ENCODE data around the gene SPOCD1.

Gene SPOCD1

DNA sequence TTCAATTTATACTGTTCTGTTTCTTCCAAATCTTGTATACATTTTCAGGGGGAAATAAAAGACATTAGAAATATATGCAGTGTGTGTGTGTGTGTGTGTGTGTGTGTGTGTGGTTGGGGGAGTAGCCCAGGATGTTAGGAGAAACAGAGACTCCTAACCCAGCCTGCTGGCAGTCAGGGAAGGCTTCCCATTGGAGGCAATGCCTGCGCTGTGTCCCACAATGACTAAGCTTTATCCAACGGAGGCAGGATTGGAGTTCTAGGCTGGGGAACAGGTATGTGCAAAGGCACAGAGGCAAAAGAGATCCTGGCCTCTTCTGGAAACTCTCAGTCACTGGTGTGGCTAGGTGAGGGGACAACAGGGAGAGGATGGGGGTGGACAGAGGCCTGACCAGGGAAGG is 35.2 kb downstream of the SPOCD1 start:
- TF ChIP-seq, protein P1, sequence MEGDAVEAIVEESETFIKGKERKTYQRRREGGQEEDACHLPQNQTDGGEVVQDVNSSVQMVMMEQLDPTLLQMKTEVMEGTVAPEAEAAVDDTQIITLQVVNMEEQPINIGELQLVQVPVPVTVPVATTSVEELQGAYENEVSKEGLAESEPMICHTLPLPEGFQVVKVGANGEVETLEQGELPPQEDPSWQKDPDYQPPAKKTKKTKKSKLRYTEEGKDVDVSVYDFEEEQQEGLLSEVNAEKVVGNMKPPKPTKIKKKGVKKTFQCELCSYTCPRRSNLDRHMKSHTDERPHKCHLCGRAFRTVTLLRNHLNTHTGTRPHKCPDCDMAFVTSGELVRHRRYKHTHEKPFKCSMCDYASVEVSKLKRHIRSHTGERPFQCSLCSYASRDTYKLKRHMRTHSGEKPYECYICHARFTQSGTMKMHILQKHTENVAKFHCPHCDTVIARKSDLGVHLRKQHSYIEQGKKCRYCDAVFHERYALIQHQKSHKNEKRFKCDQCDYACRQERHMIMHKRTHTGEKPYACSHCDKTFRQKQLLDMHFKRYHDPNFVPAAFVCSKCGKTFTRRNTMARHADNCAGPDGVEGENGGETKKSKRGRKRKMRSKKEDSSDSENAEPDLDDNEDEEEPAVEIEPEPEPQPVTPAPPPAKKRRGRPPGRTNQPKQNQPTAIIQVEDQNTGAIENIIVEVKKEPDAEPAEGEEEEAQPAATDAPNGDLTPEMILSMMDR (IDR thresholded peaks at IDR 0.05; ENCODE audit: borderline replicate concordance, insufficient read depth, low read depth, low read length) = no peak
- H3K4me3 ChIP-seq (ENCODE audit: low read depth, low read length) = no peak overlapping the region

DNA sequence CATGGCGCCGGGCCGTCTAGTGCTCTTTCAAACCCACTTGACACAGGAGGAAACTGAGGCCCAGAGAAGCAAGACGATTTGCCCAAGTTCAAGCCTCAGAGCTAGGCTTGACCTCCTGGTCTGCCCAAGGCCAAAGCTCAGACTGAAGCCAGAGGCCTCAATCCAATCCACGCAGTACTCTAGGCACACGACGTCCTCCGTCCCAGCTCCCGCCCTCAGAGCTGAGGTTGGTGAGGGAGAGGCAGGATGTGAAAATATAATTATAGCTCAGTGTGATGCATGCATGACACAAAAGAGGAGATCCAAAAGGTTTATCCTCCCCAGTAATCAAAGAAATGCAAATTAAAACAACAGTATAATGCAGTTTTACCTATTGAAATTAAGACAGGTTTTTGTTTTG is 36.1 kb downstream of the SPOCD1 start:
- TF ChIP-seq, protein P1 (IDR thresholded peaks at IDR 0.05; ENCODE audit: borderline replicate concordance, insufficient read depth, low read depth, low read length) = no peak
- no peak overlapping the region for H3K4me3 ChIP-seq (ENCODE audit: low read depth, low read length)

DNA sequence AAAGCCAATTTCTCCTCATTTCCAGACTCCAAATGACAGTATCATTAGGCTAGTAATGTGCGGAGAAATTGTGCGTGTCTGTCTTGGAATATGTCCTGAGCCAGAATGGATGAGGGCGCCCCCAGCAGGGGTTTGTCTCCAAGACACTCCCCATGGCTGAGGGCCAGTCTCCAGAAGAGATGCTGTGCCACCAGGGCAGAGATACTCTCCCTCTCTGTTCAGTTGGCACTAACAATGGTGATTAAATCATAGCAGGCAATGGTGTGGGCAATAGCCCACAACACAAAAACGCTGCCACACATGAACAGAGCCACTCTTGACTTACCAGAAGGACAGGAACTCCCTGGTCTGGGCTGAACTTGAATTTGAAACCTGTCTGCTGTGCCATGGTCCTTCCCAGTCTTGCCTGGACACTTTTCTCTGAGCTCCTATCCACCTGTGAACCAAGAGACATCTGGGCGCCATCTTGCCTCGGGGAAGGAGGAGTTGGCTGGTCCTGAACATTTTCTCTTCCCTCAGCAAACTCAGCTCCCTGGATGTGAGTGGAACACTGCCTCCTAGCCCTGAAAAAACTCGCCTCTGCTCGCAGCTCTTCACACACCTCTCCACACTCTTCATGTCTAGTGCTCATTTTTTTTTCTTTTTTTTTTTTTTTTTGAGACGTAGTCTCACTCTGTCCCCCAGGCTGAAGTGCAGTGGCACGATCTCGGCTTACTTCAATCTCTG is 36.9 kb downstream of the SPOCD1 start:
- H3K4me3 ChIP-seq (ENCODE audit: low read depth, low read length) = no peak overlapping the region
- TF ChIP-seq, protein P1 (IDR thresholded peaks at IDR 0.05; ENCODE audit: borderline replicate concordance, insufficient read depth, low read depth, low read length) = no peak

DNA sequence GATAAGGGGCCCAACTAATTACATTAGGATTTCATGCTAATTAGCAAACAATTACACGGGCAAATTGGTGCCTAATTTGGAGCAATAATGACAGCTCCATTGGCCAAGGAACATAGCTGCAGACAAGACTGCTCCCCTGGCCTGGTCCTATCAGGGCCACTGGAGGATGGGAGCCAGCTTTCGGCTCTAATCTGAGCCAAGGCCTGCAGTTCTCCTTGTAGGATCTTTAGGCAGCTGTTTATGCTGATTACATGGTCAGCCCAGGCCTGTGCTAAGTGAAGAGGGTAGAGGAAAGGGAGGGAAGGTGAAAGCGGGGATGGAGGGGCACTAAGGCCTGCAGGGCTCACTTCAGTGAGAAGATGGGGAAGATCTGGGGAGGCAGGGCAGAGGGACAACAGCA is 39.3 kb downstream of the SPOCD1 start:
- no peak overlapping the region for H3K4me3 ChIP-seq (ENCODE audit: low read depth, low read length)
- TF ChIP-seq, protein P1 (IDR thresholded peaks at IDR 0.05; ENCODE audit: borderline replicate concordance, insufficient read depth, low read depth, low read length) = no peak

DNA sequence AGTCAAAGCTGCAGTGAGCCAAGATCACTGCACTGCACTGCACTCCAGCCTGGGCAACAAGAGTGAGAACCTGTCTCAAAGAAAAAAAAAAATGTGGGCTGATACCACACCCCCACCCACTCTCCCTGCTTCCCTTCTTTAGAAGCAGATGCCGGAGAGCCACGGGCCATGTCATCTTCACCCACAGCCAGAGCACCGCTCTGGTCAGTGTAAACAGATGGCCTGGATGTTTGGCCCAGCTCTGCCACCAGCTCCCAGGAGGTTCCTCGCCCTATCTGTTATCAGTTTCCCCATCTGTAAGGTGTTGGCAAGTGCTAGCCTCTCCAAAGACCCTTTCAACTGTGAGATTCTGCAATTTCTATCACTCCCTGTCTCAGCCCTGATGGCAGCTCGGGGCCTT is 39.8 kb downstream of the SPOCD1 start:
- TF ChIP-seq, protein P1 (IDR thresholded peaks at IDR 0.05; ENCODE audit: borderline replicate concordance, insufficient read depth, low read depth, low read length) = no peak
- no peak overlapping the region for H3K4me3 ChIP-seq (ENCODE audit: low read depth, low read length)

DNA sequence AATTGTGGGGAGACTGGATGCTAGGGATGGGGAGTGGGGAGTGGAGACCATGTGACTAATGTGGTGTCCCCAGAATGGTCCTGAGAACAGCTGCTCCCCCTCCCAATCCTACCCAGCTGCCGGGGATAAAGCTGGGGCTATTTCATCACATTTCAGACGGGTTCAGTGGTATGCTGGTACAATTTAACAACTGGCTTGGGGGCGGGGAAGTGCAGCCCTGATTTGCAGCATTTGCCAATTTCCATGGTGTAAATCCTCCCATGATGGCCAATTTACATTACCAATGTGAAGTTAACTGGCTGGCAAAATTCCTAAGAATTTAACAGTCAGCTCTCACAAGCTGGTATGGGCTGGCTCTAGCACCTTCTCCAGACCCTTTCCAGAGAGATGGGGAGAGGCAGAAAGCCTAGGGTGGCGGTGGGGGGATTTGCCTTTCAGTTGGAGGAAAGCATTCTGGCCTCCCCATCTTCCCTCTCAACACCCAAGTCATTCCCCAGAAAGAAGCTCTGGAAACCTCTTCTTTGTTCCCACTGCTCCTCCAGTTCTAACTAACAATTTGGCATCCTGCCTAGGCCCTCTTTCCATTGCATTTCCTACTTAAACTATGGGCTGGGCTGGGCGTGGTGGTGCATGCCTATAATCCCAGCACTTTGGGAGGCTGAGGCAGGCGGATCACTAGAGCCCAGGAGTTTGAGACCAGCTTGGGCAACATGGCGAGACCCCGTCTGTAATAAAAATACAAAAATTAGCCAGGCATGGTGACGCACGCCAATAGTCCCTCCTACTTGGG is 40.4 kb downstream of the SPOCD1 start:
- no peak overlapping the region for H3K4me3 ChIP-seq (ENCODE audit: low read depth, low read length)
- TF ChIP-seq, protein P1 (IDR thresholded peaks at IDR 0.05; ENCODE audit: borderline replicate concordance, insufficient read depth, low read depth, low read length) = no peak

DNA sequence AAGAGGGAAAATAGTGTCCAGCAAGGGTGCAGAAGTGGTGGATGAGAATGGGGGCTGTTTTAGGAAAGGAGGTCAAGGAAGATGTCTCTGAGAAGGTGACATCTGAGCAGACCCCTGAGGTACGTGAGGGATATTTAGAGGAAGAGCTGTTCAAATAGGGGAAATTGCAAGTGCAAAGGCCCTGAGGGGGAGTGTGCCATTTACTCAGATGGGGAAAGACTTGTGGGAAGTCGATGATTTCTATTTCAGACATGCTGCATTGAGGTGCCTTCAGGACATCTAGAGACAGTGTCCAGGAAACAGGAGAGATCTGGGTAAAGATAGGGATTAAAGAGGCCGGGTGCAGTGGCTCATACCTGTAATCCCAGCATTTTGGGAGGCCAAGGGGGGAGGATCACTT is 41.3 kb downstream of the SPOCD1 start:
- TF ChIP-seq, protein P1 (IDR thresholded peaks at IDR 0.05; ENCODE audit: borderline replicate concordance, insufficient read depth, low read depth, low read length) = no peak
- no peak overlapping the region for H3K4me3 ChIP-seq (ENCODE audit: low read depth, low read length)
